Adipocyte (in vitro differentiated cells): ENCODE results near the gene DARS1.
A peak's percentile ranks its signal among the peaks of the same experiment; 100 is the strongest.

Experiments used
- DNase-seq: peaks from one replicate; pipeline ENCODE4 v3.0.0-alpha.2; 2015; ENCODE audit warnings: low read depth
- H3K27me3 ChIP-seq: replicated peaks from 2 replicates; pipeline ENCODE4 v1.7.0; 2013; ENCODE audit warnings: mild to moderate bottlenecking, low read length, moderate library complexity; ENCODE audit not compliant: control insufficient read depth, insufficient read depth
- H3K36me3 ChIP-seq: 2 replicates; pipeline ENCODE4 v1.7.0; 2013; ENCODE audit warnings: low read length, mild to moderate bottlenecking, moderate library complexity; ENCODE audit not compliant: control insufficient read depth, insufficient read depth, severe bottlenecking
- H3K4me1 ChIP-seq: 2 replicates; pipeline ENCODE4 v1.7.0; 2013; ENCODE audit warnings: mild to moderate bottlenecking, low read length, moderate library complexity; ENCODE audit not compliant: control insufficient read depth, insufficient read depth
- H3K4me3 ChIP-seq: 2 replicates; pipeline ENCODE4 v1.7.0; 2013; ENCODE audit warnings: mild to moderate bottlenecking, low read length, moderate library complexity
- H3K9ac ChIP-seq: 2 replicates; pipeline ENCODE4 v1.7.0; 2013; ENCODE audit warnings: mild to moderate bottlenecking, low read length, moderate library complexity
- H3K9me3 ChIP-seq: 2 replicates; pipeline ENCODE4 v1.7.0; 2013; ENCODE audit warnings: mild to moderate bottlenecking, low read length, moderate library complexity; ENCODE audit not compliant: control insufficient read depth

DARS1 gene

DNA sequence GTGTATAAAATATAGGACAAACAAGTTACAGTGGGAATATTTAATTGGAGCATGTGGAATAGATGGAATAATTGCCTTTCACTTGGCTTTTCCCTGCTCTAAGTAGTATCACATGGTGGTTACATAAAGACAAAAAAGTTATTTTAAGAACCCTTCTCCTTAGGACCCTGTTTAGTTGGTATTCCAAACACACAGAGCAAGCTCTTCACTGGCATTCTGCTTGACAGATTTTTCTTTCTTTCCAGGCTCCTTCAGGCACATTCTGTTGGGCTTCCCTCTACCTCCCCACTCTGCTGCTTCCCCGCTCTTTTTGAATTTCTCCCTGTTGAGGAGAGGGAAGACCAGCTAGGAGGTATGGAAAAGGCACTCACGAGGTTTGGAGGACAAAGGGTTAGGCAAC, 29.0 kb upstream of the DARS1 start:
- H3K4me3 ChIP-seq = no peak overlapping the region
- H3K9me3 ChIP-seq = peaks cover 9% of the 10 kb centered on the region
- H3K36me3 ChIP-seq = no peaks in the 10 kb centered on the region
- no peak for DNase-seq
- H3K4me1 ChIP-seq = no peaks in the 10 kb centered on the region
- H3K27me3 ChIP-seq = peaks cover 5% of the 10 kb centered on the region
- H3K9ac ChIP-seq = no peak overlapping the region

DNA sequence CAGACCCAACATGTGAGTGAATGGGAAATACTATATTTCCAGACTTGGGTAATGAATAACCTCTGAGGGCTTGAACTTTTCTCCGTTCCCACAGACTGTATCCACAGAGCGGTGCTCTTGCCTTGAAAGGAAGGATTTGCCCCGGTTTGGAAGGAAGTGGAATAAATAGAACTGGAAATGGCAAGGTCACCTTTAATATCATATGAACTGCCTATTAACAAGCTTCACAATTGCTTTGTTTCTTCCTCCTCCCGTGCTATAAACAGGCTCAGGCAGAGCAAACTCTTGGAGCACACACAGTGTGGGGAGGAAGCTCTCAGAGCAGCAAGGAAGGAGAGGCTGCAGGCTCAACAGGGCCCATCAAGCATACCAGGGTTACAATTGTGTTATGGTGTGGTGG, 28.5 kb upstream of the DARS1 start:
- DNase-seq = no peak
- peaks cover 5% of the 10 kb centered on the region for H3K27me3 ChIP-seq
- H3K9me3 ChIP-seq = peaks cover 9% of the 10 kb centered on the region
- no peaks in the 10 kb centered on the region for H3K4me1 ChIP-seq
- H3K36me3 ChIP-seq = no peaks in the 10 kb centered on the region
- no peak overlapping the region for H3K4me3 ChIP-seq
- no peak overlapping the region for H3K9ac ChIP-seq

DNA sequence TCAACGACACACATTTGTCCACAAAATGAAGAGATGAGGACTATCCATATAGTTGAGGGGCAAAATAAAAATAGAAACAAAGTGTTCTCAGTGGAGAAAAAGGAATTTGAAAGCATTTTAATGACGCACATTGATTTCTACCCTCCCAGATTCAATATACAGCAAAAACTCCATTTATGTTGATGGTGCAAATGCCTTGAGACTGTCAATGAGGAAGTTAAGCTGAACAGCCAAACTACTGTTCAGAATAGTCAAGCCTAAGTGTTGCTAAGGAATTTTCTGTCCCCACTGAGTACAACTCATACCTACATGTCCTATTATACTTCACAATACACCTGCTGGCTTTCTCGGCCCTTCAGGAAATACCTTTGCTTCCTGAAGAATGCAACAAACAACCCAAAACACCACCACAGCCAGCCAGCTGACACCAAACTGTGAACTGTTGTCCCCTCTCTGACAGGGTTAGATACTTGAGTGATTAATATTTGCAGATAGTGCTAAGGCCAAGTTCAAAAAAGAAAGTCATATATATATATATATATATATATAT, 27.8 kb upstream of the DARS1 start:
- H3K9me3 ChIP-seq = peaks cover 9% of the 10 kb centered on the region
- peaks cover 5% of the 10 kb centered on the region for H3K27me3 ChIP-seq
- H3K4me1 ChIP-seq = no peaks in the 10 kb centered on the region
- no peak overlapping the region for H3K4me3 ChIP-seq
- DNase-seq = no peak
- H3K36me3 ChIP-seq = no peaks in the 10 kb centered on the region
- H3K9ac ChIP-seq = no peak overlapping the region

DNA sequence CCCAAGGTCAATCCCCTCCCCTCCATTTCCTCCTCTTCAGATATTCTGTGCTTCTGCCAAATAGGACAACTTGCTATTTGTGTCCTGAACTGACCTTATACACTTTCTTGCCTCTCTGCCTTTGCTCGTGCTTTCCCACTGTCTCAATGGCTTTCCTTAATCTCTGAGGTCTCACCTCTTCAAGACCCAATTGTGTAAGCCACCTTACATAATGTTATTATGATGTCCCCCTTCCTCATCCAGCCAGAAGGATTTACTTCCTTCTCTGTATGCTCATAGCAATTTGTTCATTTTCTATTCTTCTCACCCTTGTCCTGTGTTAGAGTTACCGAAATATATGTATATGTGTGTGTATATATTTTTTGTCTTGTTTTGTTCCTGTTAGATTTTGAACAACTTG, 26.9 kb upstream of the DARS1 start:
- Histone ChIP-seq H3K27me3 (peaks cover 5% of the 10 kb centered on the region), H3K4me1 (no peaks in the 10 kb centered on the region), H3K9ac (no peak overlapping the region), H3K9me3 (peaks cover 9% of the 10 kb centered on the region), H3K36me3 (no peaks in the 10 kb centered on the region), H3K4me3 (no peak overlapping the region)
- DNase-seq = no peak

DNA sequence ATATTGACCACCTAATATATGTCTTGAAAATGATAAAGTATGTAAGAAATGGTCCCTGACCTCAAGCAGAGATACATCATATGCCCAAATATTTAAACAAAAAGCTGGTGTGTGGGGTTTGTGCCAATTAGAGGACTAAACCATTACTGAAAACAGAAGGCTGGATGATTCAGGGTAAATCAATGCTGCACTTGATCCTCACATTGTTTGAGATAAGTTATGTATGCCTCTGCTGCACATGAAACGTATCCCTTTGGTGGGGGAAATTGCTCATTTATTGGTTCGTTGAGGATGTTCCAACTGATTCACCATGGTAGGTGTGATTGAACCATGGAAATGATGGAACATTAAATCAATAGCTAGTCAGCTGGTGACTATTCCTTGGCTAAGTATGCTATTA, 24.7 kb upstream of the DARS1 start:
- Histone ChIP-seq H3K4me3 (no peak overlapping the region), H3K4me1 (no peaks in the 10 kb centered on the region), H3K27me3 (peaks cover 5% of the 10 kb centered on the region), H3K9ac (no peak overlapping the region), H3K9me3 (no peaks in the 10 kb centered on the region), H3K36me3 (no peaks in the 10 kb centered on the region)
- peak; percentile 50 for DNase-seq

DNA sequence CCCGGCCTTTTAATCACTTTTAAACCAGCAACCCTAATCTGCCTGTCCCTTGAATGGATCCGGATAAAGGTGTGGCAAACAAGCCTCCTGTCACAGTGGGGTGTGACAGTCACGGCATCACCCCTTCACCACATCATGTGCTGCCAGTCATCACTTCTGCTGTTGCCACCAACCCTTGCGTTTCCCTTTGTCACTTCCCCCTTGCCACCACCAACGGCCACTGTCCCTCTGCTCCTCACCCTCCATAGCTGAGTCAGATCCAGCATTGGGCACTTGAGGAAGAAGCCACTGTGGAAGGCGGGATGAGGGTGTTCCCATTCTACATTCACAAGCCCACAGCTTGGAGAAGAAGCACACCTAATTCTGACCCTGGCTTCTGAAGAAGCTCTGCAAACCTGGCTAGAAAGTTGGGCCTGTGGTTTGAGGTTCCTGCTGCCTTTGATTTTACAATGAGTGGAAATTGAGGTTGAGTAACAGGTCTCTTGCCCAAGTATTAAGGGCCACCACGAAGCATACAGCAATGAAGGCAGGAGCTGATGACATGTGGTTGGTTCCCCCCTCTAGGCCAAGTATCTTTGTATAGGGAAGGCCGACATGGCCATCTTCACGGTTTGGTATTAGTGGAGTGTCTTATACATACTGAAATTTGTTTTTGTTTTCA, 22.9 kb upstream of the DARS1 start:
- no peak for DNase-seq
- Histone ChIP-seq H3K4me1 (no peaks in the 10 kb centered on the region), H3K9me3 (no peaks in the 10 kb centered on the region), H3K36me3 (no peaks in the 10 kb centered on the region), H3K4me3 (no peak overlapping the region), H3K27me3 (peaks cover 5% of the 10 kb centered on the region), H3K9ac (no peak overlapping the region)

DNA sequence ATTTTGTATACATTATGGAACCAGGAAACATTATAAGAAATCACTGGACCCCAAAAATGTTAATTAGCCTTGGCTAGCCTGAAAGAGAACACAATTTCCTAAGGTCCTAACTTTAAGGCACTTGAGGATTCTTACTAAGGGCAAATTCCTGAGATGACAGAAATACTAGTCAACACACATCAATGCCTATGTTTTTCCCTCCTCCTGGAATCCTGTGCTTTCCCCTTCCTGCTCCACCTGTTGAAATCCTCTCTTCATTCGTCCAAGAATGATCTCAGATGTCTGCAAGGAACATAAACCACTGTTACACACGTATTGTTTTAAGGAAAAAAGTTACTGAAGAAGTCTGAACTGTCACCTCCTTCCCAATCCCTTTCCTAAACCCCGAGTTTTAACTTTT, 21.2 kb upstream of the DARS1 start:
- no peak overlapping the region for H3K9ac ChIP-seq
- H3K4me1 ChIP-seq = no peaks in the 10 kb centered on the region
- no peaks in the 10 kb centered on the region for H3K27me3 ChIP-seq
- H3K4me3 ChIP-seq = no peak overlapping the region
- peak; percentile 27 for DNase-seq
- H3K36me3 ChIP-seq = no peaks in the 10 kb centered on the region
- H3K9me3 ChIP-seq = no peaks in the 10 kb centered on the region

DNA sequence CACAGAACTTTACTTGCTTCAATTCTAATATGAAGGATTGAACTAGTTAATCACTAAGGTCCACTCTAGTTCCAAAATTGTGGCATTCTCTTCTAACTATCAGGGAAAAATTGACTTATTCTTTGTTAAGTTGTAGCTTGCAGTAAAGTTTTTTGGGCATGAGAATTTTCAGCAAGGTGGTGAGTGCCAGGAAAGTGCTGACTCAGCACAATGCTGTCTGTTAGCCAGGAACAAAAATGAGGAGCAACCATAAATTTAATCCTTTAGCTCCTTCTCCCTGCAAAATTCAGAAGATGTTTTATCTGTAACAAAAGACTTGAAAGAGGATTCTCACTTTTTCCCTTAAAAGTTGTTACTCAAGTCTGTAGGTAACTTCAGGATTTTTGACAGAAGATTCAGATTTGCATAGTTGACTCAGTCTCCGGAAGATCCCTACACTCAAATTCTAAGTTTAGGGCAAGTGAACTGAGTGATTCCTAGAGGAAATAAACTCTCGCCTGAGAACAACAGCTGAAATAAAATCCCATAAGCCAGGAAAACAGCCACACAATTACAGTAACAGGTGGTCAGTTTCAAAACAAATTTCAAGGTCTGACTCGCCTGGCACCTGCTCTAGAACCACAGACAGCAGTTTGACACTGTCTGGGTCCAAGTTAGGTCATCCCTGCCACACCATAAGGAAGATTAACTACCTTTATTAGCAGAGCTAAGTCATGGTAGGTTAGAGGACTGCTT, 20.2 kb upstream of the DARS1 start:
- no peaks in the 10 kb centered on the region for H3K36me3 ChIP-seq
- H3K9me3 ChIP-seq = no peaks in the 10 kb centered on the region
- no peak overlapping the region for H3K9ac ChIP-seq
- no peaks in the 10 kb centered on the region for H3K27me3 ChIP-seq
- H3K4me1 ChIP-seq = no peaks in the 10 kb centered on the region
- DNase-seq = no peak
- H3K4me3 ChIP-seq = no peak overlapping the region

DNA sequence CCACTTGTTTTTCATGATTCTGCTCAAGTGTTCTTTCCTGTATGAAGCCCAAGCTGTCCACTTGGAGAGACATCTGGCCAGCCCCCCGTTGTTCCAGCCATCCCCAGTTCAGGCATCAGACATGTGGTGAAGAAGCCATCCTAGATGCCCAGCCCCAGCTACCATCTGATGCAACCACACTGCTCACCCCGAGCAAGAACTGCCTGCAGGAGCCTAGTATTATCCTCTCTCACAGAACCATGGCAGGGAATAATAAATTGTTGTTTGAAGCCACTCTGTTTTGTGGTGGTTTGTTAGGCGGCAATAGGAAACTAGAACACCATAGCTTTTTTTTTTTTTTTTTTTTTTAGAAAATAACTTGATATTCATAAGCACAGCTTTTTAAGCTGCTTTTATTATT, 19.5 kb upstream of the DARS1 start:
- H3K27me3 ChIP-seq = no peaks in the 10 kb centered on the region
- H3K9me3 ChIP-seq = no peaks in the 10 kb centered on the region
- H3K4me3 ChIP-seq = no peak overlapping the region
- H3K9ac ChIP-seq = no peak overlapping the region
- no peaks in the 10 kb centered on the region for H3K36me3 ChIP-seq
- no peak for DNase-seq
- no peaks in the 10 kb centered on the region for H3K4me1 ChIP-seq

DNA sequence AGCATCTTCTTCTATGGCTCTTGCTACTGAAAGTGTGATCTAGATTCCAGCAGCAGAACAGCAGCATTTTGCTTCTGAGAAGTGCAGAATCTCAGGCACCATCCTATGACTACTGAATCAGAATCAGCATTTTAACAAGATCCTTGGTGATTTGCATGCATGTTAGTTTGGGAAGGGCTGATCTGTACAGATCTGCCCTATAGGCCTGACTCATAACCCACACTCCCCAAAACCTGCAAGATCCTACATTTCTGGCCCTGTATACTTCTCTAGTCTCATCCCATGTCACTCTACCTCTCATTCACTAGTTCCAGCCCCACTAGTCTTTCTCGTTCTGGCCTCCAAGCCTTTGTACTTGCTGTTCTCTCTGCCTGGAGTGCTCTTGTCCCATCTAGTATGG, 15.7 kb upstream of the DARS1 start:
- H3K27me3 ChIP-seq = no peaks in the 10 kb centered on the region
- H3K9ac ChIP-seq = no peak overlapping the region
- H3K9me3 ChIP-seq = no peaks in the 10 kb centered on the region
- no peak overlapping the region for H3K4me3 ChIP-seq
- DNase-seq = no peak
- no peaks in the 10 kb centered on the region for H3K36me3 ChIP-seq
- H3K4me1 ChIP-seq = no peaks in the 10 kb centered on the region

DNA sequence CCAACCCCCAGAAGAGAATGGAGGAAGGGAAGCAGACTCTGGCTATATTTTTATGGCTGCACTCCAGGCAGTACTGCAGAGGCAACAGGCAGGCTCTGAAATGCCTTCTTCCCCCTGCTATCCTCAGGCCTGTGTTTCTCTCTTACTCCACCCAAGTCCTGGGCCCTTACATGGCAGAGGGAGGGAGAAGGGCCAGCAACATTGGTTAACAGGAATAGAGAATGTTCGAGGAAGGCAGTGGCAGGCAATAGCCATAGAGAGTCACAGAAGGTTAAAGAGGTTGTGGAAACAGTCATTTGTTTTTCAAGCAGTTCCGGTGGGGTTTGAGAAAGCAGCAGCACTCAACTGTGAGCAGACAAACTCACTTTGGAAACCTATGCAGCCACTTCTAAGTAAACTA, 15.1 kb upstream of the DARS1 start:
- no peak overlapping the region for H3K9ac ChIP-seq
- no peaks in the 10 kb centered on the region for H3K4me1 ChIP-seq
- H3K4me3 ChIP-seq = no peak overlapping the region
- no peak for DNase-seq
- H3K36me3 ChIP-seq = no peaks in the 10 kb centered on the region
- no peaks in the 10 kb centered on the region for H3K27me3 ChIP-seq
- H3K9me3 ChIP-seq = no peaks in the 10 kb centered on the region
